Right cardiac atrium (tissue), 5 donors: ENCODE measurements around the gene LMTK2. TPM values are rescaled to one million over a fixed set of nuclear protein-coding genes. Genes with fewer than 3 reads are reported as not detected.

Experiments used
- ATAC-seq, 2 donors: fragments of 200-7000 bp; cut with Tn5 transposase; one replicate each; pipeline versions ENCODE4 v1.8.0 to v1.9.1; 2020; ENCODE audit warnings: moderate library complexity in 2 of 2, mild to moderate bottlenecking in 1 of 2
- DNase-seq, 3 donors: peaks; one replicate each; pipeline ENCODE4 v3.0.0-alpha.2; 2020
- H3K27ac ChIP-seq: one replicate; pipeline ENCODE4 v1.5.1; 2013; ENCODE audit warnings: mild to moderate bottlenecking, low read length, control low read depth, moderate library complexity
- H3K27me3 ChIP-seq: one replicate; pipeline ENCODE4 v1.6.1; 2013; ENCODE audit not compliant: control insufficient read depth, insufficient read depth
- H3K4me1 ChIP-seq: one replicate; pipeline ENCODE4 v1.6.1; 2013; ENCODE audit warnings: low read length; ENCODE audit not compliant: control insufficient read depth, insufficient read depth
- H3K4me3 ChIP-seq: one replicate; pipeline ENCODE4 v1.5.1; 2013; ENCODE audit warnings: low read length, control low read depth
- H3K9me3 ChIP-seq: one replicate; pipeline ENCODE4 v1.6.1; 2013; ENCODE audit warnings: low read length; ENCODE audit not compliant: control insufficient read depth
- WGBS: extraction: QIAGEN DNeasy Blood & Tissue Kit; methylation state at CpG from one replicate; pipeline ENCODE4 v1.1.7; 2013; 5-methylcytosine and 5-hydroxymethylcytosine counted together
- intact Hi-C, 4 donors: fragments of 100-400 bp; cut with DNase I; formaldehyde crosslinking; loops; one replicate each; pipeline versions ENCODE4 v1.11.0 to v1.14.0; 2022 to 2023
- polyA plus RNA-seq: library from polyadenylated mRNA; stranded (reverse); fragments of 200-250 nt; gene quantifications from one replicate; pipeline ENCODE4 v1.2.3, GENCODE V29; 2013
- total RNA-seq, 4 donors: library from RNA; stranded (reverse); fragmentation: NEBNext Ultra II Directional; extraction: Animal tissue kit (Norgen Biotek cat#: 25700); gene quantifications; one replicate each; pipeline ENCODE4 v1.2.1, GENCODE V29; 2021
- donor health status: healthy with polysubstance abuse.
- donor health status: DM: no; HTN: yes; CAD: no.
- donor health status: DM: no; HTN: no; CAD: no.
- donor health status: DM: no; HTN: yes; CAD: no; lungs with severe emphysema.
- donor health status: DM: yes; HTN: yes; CAD: no.

LMTK2 gene
- total and polyA plus RNA-seq, 5 donors = 13.1 to 38.5 (median 36.8) TPM

DNA sequence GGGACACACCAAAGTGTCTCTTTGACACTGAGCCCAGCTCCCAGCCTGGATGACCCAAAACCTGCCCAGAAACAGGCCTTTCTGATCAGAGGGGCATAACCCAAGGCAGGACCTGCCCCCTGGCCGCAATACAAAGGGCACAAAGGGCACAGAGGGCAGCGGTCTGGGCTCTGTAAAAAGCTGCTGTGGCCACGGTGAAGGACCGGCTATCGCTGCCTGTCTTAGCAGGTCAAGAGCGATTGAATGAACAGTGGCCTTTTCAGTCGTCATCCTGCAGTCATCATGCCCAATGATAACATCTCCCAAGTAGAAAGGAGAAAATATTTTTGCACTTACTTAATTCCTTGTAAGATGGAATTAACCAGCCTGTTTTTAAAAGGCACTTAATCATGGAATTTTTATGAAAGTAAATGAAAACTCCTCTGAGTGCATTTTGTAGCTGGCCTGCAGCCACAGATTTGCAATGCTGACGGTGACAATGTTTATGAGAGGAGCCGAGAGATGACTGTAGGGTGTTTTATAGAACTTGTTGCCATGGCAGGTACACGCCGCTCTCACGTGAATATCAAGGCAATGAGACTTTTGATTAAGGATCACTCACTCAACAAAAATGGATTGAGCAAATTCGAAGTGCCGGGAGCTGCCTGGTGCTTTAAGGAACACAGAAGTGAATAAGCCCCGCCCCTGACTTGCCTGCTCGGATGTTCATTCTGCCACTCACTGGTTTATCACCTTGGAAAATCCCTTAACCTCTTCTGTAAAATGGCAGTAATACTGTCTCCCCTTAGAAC is 57.2 kb downstream of the LMTK2 start:
- Histone ChIP-seq H3K4me1 (peaks cover 4% of the 10 kb centered on the region), H3K27me3 (no peaks in the 10 kb centered on the region), H3K27ac (peak overlapping the region; percentile 2), H3K9me3 (no peaks in the 10 kb centered on the region), H3K4me3 (no peak overlapping the region)
- WGBS = 45% methylated on average over 16 of the region's 16 CpGs
- ATAC-seq = peak; percentile 24 to 35
- intact Hi-C loops = loop anchor here in 1 of 4 donors (2.0 kb wide), 1 partner anchor 57 kb away; the partner anchor contains the start of gene LMTK2
- no peak for DNase-seq

DNA sequence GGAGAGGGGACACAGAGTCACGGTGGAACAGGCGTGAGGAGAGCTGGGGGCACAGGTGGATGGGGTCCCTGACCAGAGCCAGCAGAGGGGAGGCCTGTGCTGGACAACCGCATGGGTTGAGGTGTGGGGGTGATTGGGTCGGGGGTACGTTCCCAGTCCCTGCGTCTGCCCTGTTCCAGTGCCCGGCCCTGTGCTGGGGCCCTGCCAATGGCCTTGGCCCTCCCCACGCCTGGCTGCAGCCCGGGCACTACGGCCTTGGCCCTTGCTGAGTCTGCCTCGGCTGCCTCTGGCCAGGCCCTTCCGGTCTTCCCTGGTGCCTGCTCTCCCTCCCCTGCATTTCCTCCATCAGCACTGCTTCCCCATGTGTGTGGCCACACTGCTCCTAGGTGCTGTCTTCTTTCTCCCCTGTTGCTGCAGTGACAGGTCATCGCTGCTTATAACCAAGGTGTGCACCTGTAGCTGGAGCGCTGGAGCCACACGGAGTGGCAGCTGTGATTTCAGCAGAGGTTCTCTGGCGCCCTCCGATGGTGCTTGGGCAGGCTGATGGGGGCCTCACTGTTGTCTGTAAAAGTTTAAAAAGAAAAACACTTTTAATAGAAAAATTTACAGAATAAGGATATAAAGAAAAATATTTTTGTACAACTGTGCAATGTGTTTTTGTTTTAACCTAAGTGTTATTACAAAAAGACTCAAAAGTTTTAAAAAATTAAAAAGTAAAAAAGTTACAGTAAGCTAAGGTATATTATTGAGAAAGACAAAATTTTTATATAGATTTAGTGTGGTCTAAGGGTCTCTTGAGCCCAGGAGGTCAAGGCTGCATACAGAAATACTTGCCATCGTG is 59.4 kb downstream of the LMTK2 start:
- intact Hi-C loops = loop anchor here (2.0 to 5.0 kb wide), 5 partner anchors 54 to 149 kb away; partner anchors contain the start of gene LMTK2 (in 3 of the 4)

DNA sequence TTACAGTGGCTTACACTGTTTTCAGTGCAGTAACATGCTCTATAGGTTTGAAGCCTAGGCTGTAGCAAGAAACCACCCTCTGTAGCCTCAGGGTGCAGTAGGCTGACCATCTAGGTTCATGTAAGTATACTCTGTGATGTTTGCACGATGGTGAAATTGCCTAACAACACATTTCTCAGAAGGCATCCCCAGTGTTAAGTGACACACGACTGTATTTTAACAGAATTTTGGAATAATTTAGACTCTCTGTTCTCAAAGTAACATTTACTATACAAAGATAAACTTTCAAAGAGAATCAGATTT is 60.0 kb downstream of the LMTK2 start:
- Histone ChIP-seq H3K27me3 (no peaks in the 10 kb centered on the region), H3K4me3 (no peak overlapping the region), H3K27ac (no peak overlapping the region), H3K4me1 (peaks cover 4% of the 10 kb centered on the region), H3K9me3 (no peaks in the 10 kb centered on the region)
- intact Hi-C loops = loop anchor here in 3 of 4 donors (5.0 kb wide), 4 partner anchors 54 to 149 kb away; partner anchors contain the start of gene LMTK2 (in 2 of the 3)
- ATAC-seq (no peak), DNase-seq (no peak)
- 73% methylated on average over 2 of the region's 2 CpGs for WGBS

More for the DNA sequence above, 59.4 kb downstream of the LMTK2 start:
- H3K27me3 ChIP-seq = no peaks in the 10 kb centered on the region
- no peak overlapping the region for H3K27ac ChIP-seq
- peak; percentile 35 to 78 (median 74) for DNase-seq
- no peaks in the 10 kb centered on the region for H3K9me3 ChIP-seq
- ATAC-seq = peak; percentile 43 to 67
- H3K4me3 ChIP-seq = no peak overlapping the region
- 62% methylated on average over 18 of the region's 18 CpGs for WGBS
- H3K4me1 ChIP-seq = peaks cover 4% of the 10 kb centered on the region

DNA sequence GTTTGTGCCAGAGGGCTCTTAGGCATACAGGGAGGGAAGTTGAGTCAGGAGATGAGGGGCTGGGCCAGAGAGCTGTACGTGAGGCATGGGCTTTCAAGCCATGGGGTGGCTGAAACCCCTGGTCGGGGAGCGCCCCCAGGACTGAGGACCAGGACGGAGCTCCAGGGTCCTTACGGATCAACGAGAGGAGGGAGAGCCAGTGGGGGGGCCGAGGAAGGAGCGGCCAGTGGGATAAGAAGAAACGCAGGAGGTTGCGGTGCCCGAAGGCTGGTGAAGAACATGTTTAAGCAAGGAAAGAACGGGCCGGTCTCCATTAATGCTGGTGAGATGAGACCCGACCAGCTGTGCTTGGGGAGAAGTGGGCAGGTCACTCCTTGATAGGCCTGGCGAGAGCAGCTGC is 61.0 kb downstream of the LMTK2 start:
- no peak for ATAC-seq
- Histone ChIP-seq H3K9me3 (no peaks in the 10 kb centered on the region), H3K27ac (no peak overlapping the region), H3K4me1 (peaks cover 4% of the 10 kb centered on the region), H3K27me3 (no peaks in the 10 kb centered on the region), H3K4me3 (no peak overlapping the region)
- DNase-seq = no peak
- intact Hi-C loops = loop anchor here (2.0 to 5.0 kb wide), 5 partner anchors 55 to 150 kb away; partner anchors contain the start of gene LMTK2 (in 2 of the 4)
- 92% methylated on average over 15 of the region's 15 CpGs for WGBS

DNA sequence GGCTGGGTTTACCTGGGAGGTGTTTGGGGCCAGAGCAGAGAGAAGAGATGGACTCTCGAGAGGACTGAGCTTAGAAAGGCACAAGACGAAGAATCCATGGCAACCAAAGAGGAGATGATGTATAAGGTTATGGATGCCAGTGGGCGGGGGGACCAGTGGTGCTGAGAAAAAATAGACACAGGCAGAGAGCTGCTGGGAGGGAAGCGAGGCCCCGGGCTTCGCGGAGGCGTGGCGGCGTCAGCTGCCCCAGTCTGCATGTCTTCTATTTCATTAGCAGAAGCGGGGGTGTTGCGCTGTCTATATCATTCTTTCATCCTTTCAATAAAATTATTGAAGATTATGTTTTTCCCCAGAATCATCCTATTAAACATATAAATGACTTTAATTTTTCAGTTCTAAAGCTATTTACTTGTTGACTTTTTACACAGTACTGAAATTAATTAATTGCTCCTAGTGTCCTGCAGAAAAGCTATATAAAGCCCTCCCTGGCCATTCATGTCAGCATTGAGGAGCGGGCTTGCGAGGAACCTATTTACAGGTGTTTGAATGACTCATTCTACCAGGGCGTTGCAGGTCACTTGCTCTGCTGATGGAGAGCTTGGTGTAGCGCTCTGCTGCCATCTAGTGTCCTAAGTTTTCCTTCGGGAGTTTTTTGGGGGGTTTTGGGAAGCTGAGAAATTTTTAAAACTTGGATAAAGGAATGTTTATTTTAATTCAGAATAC is 61.7 kb downstream of the LMTK2 start:
- Histone ChIP-seq H3K4me1 (peaks cover 4% of the 10 kb centered on the region), H3K27me3 (no peaks in the 10 kb centered on the region), H3K27ac (no peak overlapping the region), H3K9me3 (no peaks in the 10 kb centered on the region), H3K4me3 (no peak overlapping the region)
- WGBS = 62% methylated on average over 17 of the region's 17 CpGs
- peak in 1 of 3 donors; percentile 61 for DNase-seq
- peak; percentile 49 to 56 for ATAC-seq
- intact Hi-C loops = loop anchor here (2.0 to 5.0 kb wide), 5 partner anchors 56 to 151 kb away; partner anchors contain the start of gene LMTK2 (in 2 of the 4)

DNA sequence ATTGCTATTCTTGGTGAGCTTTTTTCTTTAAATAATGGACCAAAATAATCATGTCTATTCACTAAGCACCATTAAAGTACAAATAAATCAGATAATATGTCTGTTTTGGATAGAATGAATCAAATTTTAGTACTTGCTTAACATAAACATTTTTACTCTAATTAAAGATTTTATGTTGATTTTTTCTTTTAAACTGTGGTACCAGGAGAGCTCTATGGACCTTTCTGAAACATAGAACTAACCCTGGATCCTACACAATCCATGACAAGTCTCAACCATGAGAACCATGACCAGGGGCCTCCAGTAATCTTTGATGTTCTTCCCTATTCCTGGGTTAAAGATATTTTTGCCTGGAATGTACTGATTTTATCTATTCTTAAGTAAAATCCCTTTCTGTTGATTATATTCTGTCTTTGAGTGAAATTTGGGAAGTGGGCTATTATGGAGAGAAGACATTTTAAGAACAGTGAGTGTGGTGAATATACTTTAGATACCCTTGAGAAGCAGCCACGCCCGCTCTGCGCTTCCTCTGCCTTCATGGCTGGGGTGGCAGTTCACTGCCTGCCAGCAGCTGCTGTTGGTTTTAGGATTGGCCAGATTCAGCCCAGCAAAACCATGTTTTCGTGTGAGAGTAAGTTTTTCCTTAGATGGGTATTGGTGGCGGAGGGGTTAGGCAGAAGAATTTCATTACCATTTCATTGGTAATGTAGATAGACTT is 62.4 kb downstream of the LMTK2 start:
- H3K4me3 ChIP-seq = no peak overlapping the region
- intact Hi-C loops = loop anchor here (2.0 to 5.0 kb wide), 5 partner anchors 57 to 152 kb away; partner anchors contain the start of gene LMTK2 (in 2 of the 4)
- DNase-seq = peak in 1 of 3 donors; percentile 52
- H3K4me1 ChIP-seq = no peaks in the 10 kb centered on the region
- no peak overlapping the region for H3K27ac ChIP-seq
- no peaks in the 10 kb centered on the region for H3K9me3 ChIP-seq
- WGBS = 93% methylated on average over 5 of the region's 5 CpGs
- no peaks in the 10 kb centered on the region for H3K27me3 ChIP-seq
- no peak for ATAC-seq

DNA sequence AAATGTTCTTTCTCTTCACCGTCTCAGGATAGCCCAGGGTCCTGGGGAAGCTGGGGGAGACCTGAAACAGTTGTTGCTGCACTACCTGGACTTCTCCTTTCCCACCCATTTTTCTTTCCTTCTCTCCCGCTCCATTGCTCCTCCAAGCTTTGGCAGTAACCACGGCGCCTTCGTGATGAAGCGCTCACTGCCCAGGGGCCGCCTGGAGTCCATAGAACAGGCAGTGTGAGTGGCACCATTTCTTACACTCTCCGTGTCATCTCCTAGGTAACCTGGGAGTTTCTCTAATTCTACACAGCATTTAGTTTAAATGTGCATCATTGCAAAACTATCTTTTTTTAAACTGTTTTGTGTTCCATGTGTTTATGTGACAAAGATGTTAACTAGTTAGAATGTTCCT is 64.3 kb downstream of the LMTK2 start:
- H3K27me3 ChIP-seq = no peaks in the 10 kb centered on the region
- intact Hi-C loops = no loop called here
- 90% methylated on average over 8 of the region's 8 CpGs for WGBS
- H3K4me1 ChIP-seq = no peaks in the 10 kb centered on the region
- ATAC-seq (no peak), DNase-seq (no peak)
- no peaks in the 10 kb centered on the region for H3K9me3 ChIP-seq
- H3K4me3 ChIP-seq = no peak overlapping the region
- no peak overlapping the region for H3K27ac ChIP-seq

DNA sequence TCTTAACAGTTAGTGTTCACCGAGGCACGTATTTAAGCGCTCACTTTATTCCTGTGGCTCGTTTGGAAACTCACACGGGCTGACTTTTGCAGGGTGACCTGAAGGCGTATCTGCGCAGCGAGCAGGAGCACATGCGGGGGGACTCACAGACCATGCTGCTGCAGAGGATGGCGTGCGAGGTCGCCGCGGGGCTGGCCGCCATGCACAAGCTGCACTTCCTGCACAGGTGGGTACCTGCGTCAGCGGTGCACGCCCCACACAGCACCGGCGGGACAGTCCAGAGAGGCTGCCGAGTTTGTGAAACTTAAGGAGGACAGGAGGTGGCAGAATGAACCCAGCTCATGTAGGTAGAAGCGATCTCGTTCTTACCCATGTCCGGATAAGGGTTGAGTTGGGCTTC is 64.8 kb downstream of the LMTK2 start:
- intact Hi-C loops = no loop called here
- Histone ChIP-seq H3K4me1 (no peaks in the 10 kb centered on the region), H3K4me3 (no peak overlapping the region), H3K9me3 (no peaks in the 10 kb centered on the region), H3K27me3 (no peaks in the 10 kb centered on the region), H3K27ac (no peak overlapping the region)
- no peak for ATAC-seq
- WGBS = 95% methylated on average over 24 of the region's 24 CpGs
- no peak for DNase-seq

DNA sequence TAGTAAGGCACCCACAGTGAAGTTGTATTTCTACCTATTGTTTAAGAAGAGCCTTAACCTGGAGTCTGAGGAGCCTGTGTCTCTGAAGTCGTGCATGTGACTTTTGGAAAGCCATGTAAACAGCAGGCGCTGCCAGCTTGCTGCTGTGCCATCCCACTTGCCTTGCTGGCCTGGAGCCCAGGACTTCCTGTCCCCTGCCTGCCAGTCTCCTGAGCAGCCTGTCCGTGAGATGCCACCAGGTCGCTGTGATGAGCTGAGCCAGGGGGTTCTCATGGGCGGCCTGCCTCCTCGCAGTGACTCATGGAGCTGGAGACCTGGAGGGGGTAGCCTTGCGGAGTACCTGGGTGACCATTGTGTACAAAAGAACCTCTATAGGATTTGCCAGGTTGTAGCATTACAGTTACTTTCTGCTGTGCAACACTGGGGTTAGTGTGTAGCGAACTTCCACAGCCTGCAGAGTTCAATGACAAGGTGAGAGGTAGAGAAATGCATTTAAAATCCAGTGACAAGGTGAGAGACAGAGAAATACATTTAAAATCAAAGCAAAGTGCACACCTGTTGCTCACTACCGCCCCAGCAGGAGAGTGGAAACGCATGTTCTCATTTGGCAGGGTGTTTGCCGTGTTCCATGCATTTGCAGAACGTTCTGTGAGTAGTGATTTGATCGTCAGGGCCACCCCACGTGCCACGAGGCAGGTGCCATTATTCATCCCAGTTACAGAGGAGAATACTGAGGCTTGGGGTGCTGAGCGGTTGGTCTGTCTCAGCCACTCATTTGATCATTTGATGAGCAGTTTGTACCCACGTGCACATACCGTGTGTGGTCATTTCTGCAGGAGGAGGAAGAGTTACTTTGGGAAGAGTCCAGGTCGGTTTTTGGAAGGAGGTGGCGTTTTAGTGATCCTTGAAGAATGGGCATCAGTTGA is 67.9 kb downstream of the LMTK2 start:
- ATAC-seq = peak; percentile 53 to 69
- Histone ChIP-seq H3K4me3 (no peak overlapping the region), H3K27me3 (no peaks in the 10 kb centered on the region), H3K9me3 (no peaks in the 10 kb centered on the region), H3K27ac (peak overlapping the region; percentile 1), H3K4me1 (peaks cover 7% of the 10 kb centered on the region)
- DNase-seq = peak; percentile 43 to 82 (median 79)
- intact Hi-C loops = no loop called here
- 80% methylated on average over 20 of the region's 20 CpGs for WGBS
